ENCODE data around the gene C16orf46.

The C16orf46 gene

DNA sequence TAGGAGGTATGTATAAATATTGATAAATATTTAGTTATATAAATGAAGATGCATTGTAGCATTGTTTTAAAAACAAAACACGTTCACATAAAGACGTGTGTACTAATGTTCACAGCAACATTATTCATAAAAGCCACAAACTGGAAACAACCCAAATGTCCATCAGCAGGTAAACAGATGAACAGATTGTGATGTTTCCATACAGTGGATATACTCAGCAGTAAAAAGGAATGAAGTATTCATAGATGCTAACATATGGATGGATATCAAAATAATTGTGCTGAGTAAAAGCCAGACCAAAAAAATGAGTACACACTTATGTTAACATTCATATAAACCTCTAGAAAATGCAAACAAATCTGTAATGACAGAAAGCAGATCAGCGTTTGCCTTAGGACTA, 64.1 kb downstream of the C16orf46 start:
- no peak for DNase-seq

All from NCI-H526 (cell line).